ENCODE results near the gene CACNA2D1.
"Not testable (repeated sequence)": the region's sequence is repeated elsewhere in the genome, so short reads cannot be mapped to it uniquely, and the experiment has no call there.

The CACNA2D1 gene

GRCh38 chr7:82434275-82435022, 9.1 kb downstream of the CACNA2D1 start:
- DNase-seq (ENCODE audit: low read depth) = no peak

- no peak for DNase-seq (ENCODE audit: low read depth)
Observed at GRCh38 chr7:82433507-82433906, 10.1 kb downstream of the CACNA2D1 start.

- not testable (repeated sequence) for DNase-seq (ENCODE audit: low read depth)
Observed at GRCh38 chr7:82432743-82433142, 10.8 kb downstream of the CACNA2D1 start.

- DNase-seq (ENCODE audit: low read depth) = no peak
Observed at GRCh38 chr7:82430500-82431465, 12.8 kb downstream of the CACNA2D1 start.

GRCh38 chr7:82429408-82429807, 14.2 kb downstream of the CACNA2D1 start:
- DNase-seq (ENCODE audit: low read depth) = no peak

GRCh38 chr7:82428186-82428961, 15.2 kb downstream of the CACNA2D1 start:
- DNase-seq (ENCODE audit: low read depth) = no peak

- DNase-seq (ENCODE audit: low read depth) = no peak
Observed at GRCh38 chr7:82423446-82423845, 20.1 kb downstream of the CACNA2D1 start.

GRCh38 chr7:82419200-82419599, 24.4 kb downstream of the CACNA2D1 start:
- no peak for DNase-seq (ENCODE audit: low read depth)

GRCh38 chr7:82417898-82418297, 25.7 kb downstream of the CACNA2D1 start:
- DNase-seq (ENCODE audit: low read depth) = no peak

- no peak for DNase-seq (ENCODE audit: low read depth)
Observed at GRCh38 chr7:82416402-82416801, 27.2 kb downstream of the CACNA2D1 start.

- no peak for DNase-seq (ENCODE audit: low read depth)
Observed at GRCh38 chr7:82414389-82414788, 29.2 kb downstream of the CACNA2D1 start.

GRCh38 chr7:82413237-82413636, 30.3 kb downstream of the CACNA2D1 start:
- no peak for DNase-seq (ENCODE audit: low read depth)

- DNase-seq (ENCODE audit: low read depth) = no peak
Observed at GRCh38 chr7:82411732-82412131, 31.8 kb downstream of the CACNA2D1 start.

- no peak for DNase-seq (ENCODE audit: low read depth)
Observed at GRCh38 chr7:82410461-82410860, 33.1 kb downstream of the CACNA2D1 start.

GRCh38 chr7:82406937-82407336, 36.6 kb downstream of the CACNA2D1 start:
- DNase-seq (ENCODE audit: low read depth) = no peak

GRCh38 chr7:82405301-82405700, 38.3 kb downstream of the CACNA2D1 start:
- no peak for DNase-seq (ENCODE audit: low read depth)

GRCh38 chr7:82404652-82405051, 38.9 kb downstream of the CACNA2D1 start:
- DNase-seq (ENCODE audit: low read depth) = no peak

- DNase-seq (ENCODE audit: low read depth) = no peak
Observed at GRCh38 chr7:82404094-82404493, 39.5 kb downstream of the CACNA2D1 start.

GRCh38 chr7:82397879-82398524, 45.6 kb downstream of the CACNA2D1 start:
- no peak for DNase-seq (ENCODE audit: low read depth)

- DNase-seq (ENCODE audit: low read depth) = no peak
Observed at GRCh38 chr7:82396343-82396742, 47.2 kb downstream of the CACNA2D1 start.

- no peak for DNase-seq (ENCODE audit: low read depth)
Observed at GRCh38 chr7:82395147-82395546, 48.4 kb downstream of the CACNA2D1 start.

GRCh38 chr7:82393840-82394220, 49.7 kb downstream of the CACNA2D1 start:
- DNase-seq (ENCODE audit: low read depth) = no peak

All from HS-5 (cell line).